Spleen (tissue), 11 donors: Measurements from ENCODE around the gene STK35. TPM values are rescaled to one million over a fixed set of nuclear protein-coding genes. Genes with fewer than 3 reads are reported as not detected.

Source experiments
- DNase-seq: peaks from one replicate; pipeline ENCODE4 v3.0.0-alpha.2; 2020
- H3K27ac ChIP-seq, 8 donors: fragments of 200-600 bp; sonication (generic) in 7 of 8; 1 replicate in 4 of 8; 2 replicates in 4 of 8; pipeline versions ENCODE4 v1.5.0 to v1.8.0; 2016 to 2021; ENCODE audit warnings: inconsistent platforms in 4 of 8, mild to moderate bottlenecking in 4 of 8, moderate library complexity in 1 of 8
- H3K27me3 ChIP-seq, 7 donors: fragments of 200-600 bp; sonication (generic) in 6 of 7; replicated peaks in 1 of 7; 1 replicate in 4 of 7; 2 replicates in 3 of 7; pipeline versions ENCODE4 v1.5.0 to v1.8.0; 2016 to 2021; ENCODE audit warnings: inconsistent platforms in 3 of 7, mild to moderate bottlenecking in 1 of 7
- H3K36me3 ChIP-seq, 6 donors: fragments of 200-600 bp; sonication (generic) in 5 of 6; 1 replicate in 4 of 6; 2 replicates in 2 of 6; pipeline versions ENCODE4 v1.5.0 to v1.8.0; 2016 to 2021; ENCODE audit warnings: inconsistent platforms in 2 of 6
- H3K4me1 ChIP-seq, 6 donors: fragments of 200-600 bp; sonication (generic) in 5 of 6; 1 replicate in 3 of 6; 2 replicates in 3 of 6; pipeline versions ENCODE4 v1.5.0 to v1.8.0; 2016 to 2021; ENCODE audit warnings: inconsistent platforms in 3 of 6
- H3K4me3 ChIP-seq, 8 donors: fragments of 200-600 bp; sonication (generic) in 7 of 8; 1 replicate in 4 of 8; 2 replicates in 4 of 8; pipeline versions ENCODE4 v1.5.0 to v1.8.0; 2016 to 2021; ENCODE audit warnings: inconsistent platforms in 4 of 8, mild to moderate bottlenecking in 4 of 8, moderate library complexity in 2 of 8
- H3K9me3 ChIP-seq, 8 donors: fragments of 200-600 bp; sonication (generic) in 7 of 8; 1 replicate in 4 of 8; 2 replicates in 4 of 8; pipeline versions ENCODE4 v1.5.0 to v1.8.0; 2016 to 2021; ENCODE audit warnings: inconsistent platforms in 4 of 8
- POLR2A ChIP-seq, 3 donors: fragments of 450-650 bp; IDR thresholded peaks; one replicate each; pipeline ENCODE4 v1.5.1; 2017; ENCODE audit warnings: antibody characterized with exemption in 3 of 3, mild to moderate bottlenecking in 1 of 3
- POLR2AphosphoS5 ChIP-seq, 3 donors: sonication (generic); formaldehyde crosslinking; IDR thresholded peaks; one replicate each; pipeline ENCODE4 v1.5.1; 2017; ENCODE audit warnings: antibody characterized with exemption in 3 of 3
- WGBS, 5 donors: extraction: QIAGEN DNeasy Blood & Tissue Kit in 3 of 5; methylation state at CpG; one replicate each; pipeline versions ENCODE4 v1.1.5 to v1.1.7; 2013 to 2018; 5-methylcytosine and 5-hydroxymethylcytosine counted together
- intact Hi-C: fragments of 100-400 bp; cut with DNase I; formaldehyde crosslinking; loops from one replicate; pipeline ENCODE4 v1.15.0; 2023; ENCODE audit warnings: low total_unique reads
- polyA plus RNA-seq, 3 donors: library from polyadenylated mRNA; stranded (reverse); fragments of 200-250 nt; gene quantifications; one replicate each; pipeline ENCODE4 v1.2.1, GENCODE V29; 2013
- total RNA-seq, 7 donors: library from RNA; depleted of rRNA in 3 of 7; stranded (reverse); fragments of >200 nt in 3 of 7; fragmentation: NEBNext Ultra II Directional in 4 of 7; extraction: Animal tissue kit (Norgen Biotek cat#: 25700) in 4 of 7; gene quantifications; one replicate each; pipeline versions ENCODE4 v1.1.0 to v1.2.1, GENCODE V29; 2016 to 2021
- TF ChIP-seq, protein P1 (sequence below), 11 experiments: fragments of 200-600 bp in 7 of 11; fragments of 450-650 bp in 4 of 11; sonication (generic) in 4 of 11; IDR thresholded peaks in 8 of 11; conservative IDR thresholded peaks in 3 of 11; 1 replicate in 7 of 11; 2 replicates in 4 of 11; pipeline versions ENCODE4 v1.4.0 to v1.8.0; 2016 to 2021; ENCODE audit warnings: antibody characterized with exemption in 11 of 11, inconsistent platforms in 4 of 11, mild to moderate bottlenecking in 1 of 11
- donor health status: healthy with polysubstance abuse.
- donor health status: DM: no; HTN: no; CAD: no; lungs with moderate emphysema.
- donor health status: DM: no; HTN: no; CAD: no.
- donor health status: Bipolar disorder and iron deficiency.
- donor health status: healthy.
- donor health status: DM: no; HTN: no; CAD: no.
- donor health status: DM: yes; HTN: yes; CAD: no.

Gene STK35
- total and polyA plus RNA-seq, 10 donors, result 1.8 to 25.4 (median 15.0) TPM

- Histone ChIP-seq H3K4me1 (no peaks in the 10 kb centered on the region), H3K27me3 (no peaks in the 10 kb centered on the region), H3K36me3 (no peaks in the 10 kb centered on the region), H3K27ac (no peak overlapping the region), H3K9me3 (no peaks in the 10 kb centered on the region), H3K4me3 (no peak overlapping the region)
- WGBS, 5 donors, result 67 to 87% (median 78%) methylated on average over 8 of the region's 8 CpGs
- TF ChIP-seq POLR2A (IDR thresholded peaks at IDR 0.05), result no peak
- TF ChIP-seq POLR2AphosphoS5 (IDR thresholded peaks at IDR 0.05), result no peak
- TF ChIP-seq, protein P1, sequence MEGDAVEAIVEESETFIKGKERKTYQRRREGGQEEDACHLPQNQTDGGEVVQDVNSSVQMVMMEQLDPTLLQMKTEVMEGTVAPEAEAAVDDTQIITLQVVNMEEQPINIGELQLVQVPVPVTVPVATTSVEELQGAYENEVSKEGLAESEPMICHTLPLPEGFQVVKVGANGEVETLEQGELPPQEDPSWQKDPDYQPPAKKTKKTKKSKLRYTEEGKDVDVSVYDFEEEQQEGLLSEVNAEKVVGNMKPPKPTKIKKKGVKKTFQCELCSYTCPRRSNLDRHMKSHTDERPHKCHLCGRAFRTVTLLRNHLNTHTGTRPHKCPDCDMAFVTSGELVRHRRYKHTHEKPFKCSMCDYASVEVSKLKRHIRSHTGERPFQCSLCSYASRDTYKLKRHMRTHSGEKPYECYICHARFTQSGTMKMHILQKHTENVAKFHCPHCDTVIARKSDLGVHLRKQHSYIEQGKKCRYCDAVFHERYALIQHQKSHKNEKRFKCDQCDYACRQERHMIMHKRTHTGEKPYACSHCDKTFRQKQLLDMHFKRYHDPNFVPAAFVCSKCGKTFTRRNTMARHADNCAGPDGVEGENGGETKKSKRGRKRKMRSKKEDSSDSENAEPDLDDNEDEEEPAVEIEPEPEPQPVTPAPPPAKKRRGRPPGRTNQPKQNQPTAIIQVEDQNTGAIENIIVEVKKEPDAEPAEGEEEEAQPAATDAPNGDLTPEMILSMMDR (IDR thresholded peaks at IDR 0.05 in 8 of 11, conservative IDR thresholded peaks at IDR 0.05 in 3 of 11), result no peak
- intact Hi-C loops, result no loop called here
- DNase-seq, result peak; percentile 37
Measured at GRCh38 chr20:2163312-2163711, 61.7 kb downstream of the STK35 start.

- peak; percentile 36 for DNase-seq
- 75 to 80% (median 77%) methylated on average over 4 of the region's 4 CpGs for WGBS, 5 donors
- H3K27me3 ChIP-seq, result no peaks in the 10 kb centered on the region
- no peaks in the 10 kb centered on the region for H3K36me3 ChIP-seq
- intact Hi-C loops, result no loop called here
- H3K4me1 ChIP-seq, result no peaks in the 10 kb centered on the region
- H3K9me3 ChIP-seq, result no peaks in the 10 kb centered on the region
- no peak overlapping the region for H3K4me3 ChIP-seq
- TF ChIP-seq POLR2AphosphoS5 (IDR thresholded peaks at IDR 0.05) (no peak), POLR2A (IDR thresholded peaks at IDR 0.05) (no peak)
- TF ChIP-seq, protein P1 (IDR thresholded peaks at IDR 0.05 in 8 of 11, conservative IDR thresholded peaks at IDR 0.05 in 3 of 11), result no peak
- H3K27ac ChIP-seq, result no peak overlapping the region
Measured at GRCh38 chr20:2163757-2164156, 62.1 kb downstream of the STK35 start.

GRCh38 chr20:2164421-2164820 lies 62.8 kb downstream of the STK35 start:
- no peaks in the 10 kb centered on the region for H3K9me3 ChIP-seq
- 88 to 95% (median 89%) methylated on average over 7 of the region's 7 CpGs for WGBS, 5 donors
- H3K36me3 ChIP-seq, result no peaks in the 10 kb centered on the region
- H3K4me3 ChIP-seq, result no peak overlapping the region
- intact Hi-C loops, result no loop called here
- H3K27me3 ChIP-seq, result no peaks in the 10 kb centered on the region
- no peak for DNase-seq
- no peaks in the 10 kb centered on the region for H3K4me1 ChIP-seq
- no peak overlapping the region for H3K27ac ChIP-seq
- TF ChIP-seq POLR2AphosphoS5 (IDR thresholded peaks at IDR 0.05) (no peak), POLR2A (IDR thresholded peaks at IDR 0.05) (no peak)
- TF ChIP-seq, protein P1 (IDR thresholded peaks at IDR 0.05 in 8 of 11, conservative IDR thresholded peaks at IDR 0.05 in 3 of 11), result no peak

DNA sequence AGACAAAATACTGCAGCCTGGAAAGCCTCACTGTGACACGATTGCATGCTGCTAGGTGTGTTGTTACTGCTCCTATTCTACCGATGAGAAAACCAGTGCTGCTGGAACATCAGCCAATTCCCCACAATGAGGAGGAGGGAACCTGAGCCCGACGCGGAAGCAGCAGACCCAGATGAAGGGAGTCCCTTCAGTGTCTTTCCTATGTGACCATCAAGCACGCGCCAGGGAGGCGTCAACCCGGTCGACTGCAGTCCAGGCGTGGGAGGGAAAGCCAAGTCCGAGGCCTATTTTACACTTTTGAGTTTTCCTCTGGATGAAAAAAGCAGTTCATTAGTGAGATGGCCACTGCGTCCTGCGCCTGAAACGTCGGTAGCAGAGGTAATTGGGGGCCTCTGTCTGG lies 63.3 kb downstream of the STK35 start:
- intact Hi-C loops, result no loop called here
- DNase-seq, result no peak
- no peaks in the 10 kb centered on the region for H3K36me3 ChIP-seq

More for the DNA sequence above, 63.3 kb downstream of the STK35 start:
- 69 to 78% (median 71%) methylated on average over 16 of the region's 16 CpGs for WGBS, 5 donors
- Histone ChIP-seq H3K27ac (no peak overlapping the region), H3K4me1 (no peaks in the 10 kb centered on the region), H3K4me3 (no peak overlapping the region), H3K9me3 (no peaks in the 10 kb centered on the region), H3K27me3 (no peaks in the 10 kb centered on the region)
- TF ChIP-seq POLR2AphosphoS5 (IDR thresholded peaks at IDR 0.05), result no peak
- TF ChIP-seq POLR2A (IDR thresholded peaks at IDR 0.05), result no peak
- TF ChIP-seq, protein P1 (IDR thresholded peaks at IDR 0.05 in 8 of 11, conservative IDR thresholded peaks at IDR 0.05 in 3 of 11), result no peak
